Stimulated activated naive B cell treated with anti-CD40 and anti-IgM and Interleukin-4, amounts not matched to agents 10 μg/mL and 1 μg/mL and 100 μg/mL, for 72 hours (primary cell): ENCODE results near the gene FIG4.
"Not testable (repeated sequence)": the region's sequence is repeated elsewhere in the genome, so short reads cannot be mapped to it uniquely, and the experiment has no call there.

ENCODE experiments used
- ATAC-seq, 2 donors: fragments of 150-1000 bp; cut with Tn5 transposase; replicated peaks; 2 replicates each; pipeline ENCODE4 v1.10.0; 2021; ENCODE audit warnings: moderate library complexity in 1 of 2
- DNase-seq: peaks from one replicate; pipeline ENCODE4 v3.0.0; 2021
- H3K27ac Mint-ChIP-seq: one replicate; pipeline ENCODE4 v1.8.0; 2022; ENCODE audit warnings: mild to moderate bottlenecking, mixed read lengths
- H3K27me3 Mint-ChIP-seq, 2 donors: one replicate each; pipeline ENCODE4 v1.8.0; 2022; ENCODE audit warnings: mixed read lengths in 2 of 2
- H3K36me3 Mint-ChIP-seq, 2 donors: one replicate each; pipeline ENCODE4 v1.8.0; 2022; ENCODE audit warnings: mixed read lengths in 2 of 2, mild to moderate bottlenecking in 1 of 2
- H3K4me1 Mint-ChIP-seq, 2 donors: one replicate each; pipeline ENCODE4 v1.8.0; 2022; ENCODE audit warnings: mixed read lengths in 2 of 2, mild to moderate bottlenecking in 1 of 2
- H3K4me3 Mint-ChIP-seq, 2 donors: one replicate each; pipeline ENCODE4 v1.8.0; 2022; ENCODE audit warnings: mild to moderate bottlenecking in 2 of 2, mixed read lengths in 2 of 2, moderate library complexity in 1 of 2
- H3K9me3 Mint-ChIP-seq, 2 donors: one replicate each; pipeline ENCODE4 v1.8.0; 2022; ENCODE audit warnings: mixed read lengths in 2 of 2, mild to moderate bottlenecking in 1 of 2

Gene FIG4

DNA sequence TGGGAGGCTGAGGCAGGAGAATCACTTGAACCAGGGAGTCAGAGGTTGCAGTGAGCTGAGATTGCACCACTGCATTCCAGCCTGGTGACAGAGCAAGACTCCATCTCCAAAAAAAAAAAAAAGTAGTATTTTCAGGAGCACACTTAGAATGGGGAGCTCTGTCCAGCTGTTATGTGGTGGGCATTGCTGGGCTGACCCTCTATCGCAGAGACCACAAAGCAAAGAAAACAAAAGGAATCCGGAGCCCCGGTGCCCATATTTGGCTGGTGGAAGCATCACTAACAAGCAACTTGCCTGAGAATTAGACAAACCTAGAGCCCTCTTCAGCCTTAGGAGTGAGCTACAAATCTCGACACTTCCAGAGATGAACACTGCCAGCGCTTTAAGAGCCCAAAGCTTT is 149.7 kb downstream of the FIG4 start:
- no peaks in the 10 kb centered on the region for H3K9me3 Mint-ChIP-seq
- H3K36me3 Mint-ChIP-seq = peaks cover 1 to 3% of the 10 kb centered on the region in 2 donors
- DNase-seq (no peak), ATAC-seq (no peak)
- no peaks in the 10 kb centered on the region for H3K4me1 Mint-ChIP-seq
- no peak overlapping the region for H3K4me3 Mint-ChIP-seq
- H3K27me3 Mint-ChIP-seq = no peaks in the 10 kb centered on the region
- peak overlapping the region; percentile 47 for H3K27ac Mint-ChIP-seq

DNA sequence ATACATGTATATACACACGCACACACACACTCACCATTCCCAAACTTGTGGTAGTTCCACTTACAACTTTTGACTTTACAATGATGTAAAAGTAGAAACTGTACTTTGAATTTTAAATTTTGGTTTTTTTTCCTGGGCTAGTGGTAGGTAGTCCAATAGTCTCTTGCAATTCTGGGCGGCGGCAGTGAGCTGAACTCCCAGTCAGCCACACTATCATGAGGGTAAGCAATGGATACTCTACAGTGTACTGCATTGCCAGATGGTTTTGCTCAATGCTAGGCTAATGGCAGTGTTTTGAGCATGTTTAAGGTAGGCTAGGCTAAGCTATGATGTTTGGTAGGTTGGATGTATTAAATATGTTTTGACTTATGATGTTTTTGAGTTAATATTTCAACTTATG is 150.8 kb downstream of the FIG4 start:
- Mint-ChIP-seq H3K27me3 (no peaks in the 10 kb centered on the region), H3K4me3 (no peak overlapping the region), H3K4me1 (no peaks in the 10 kb centered on the region), H3K36me3 (peaks cover 1 to 3% of the 10 kb centered on the region in 2 donors), H3K27ac (no peak overlapping the region), H3K9me3 (no peaks in the 10 kb centered on the region)
- ATAC-seq (no peak), DNase-seq (no peak)

DNA sequence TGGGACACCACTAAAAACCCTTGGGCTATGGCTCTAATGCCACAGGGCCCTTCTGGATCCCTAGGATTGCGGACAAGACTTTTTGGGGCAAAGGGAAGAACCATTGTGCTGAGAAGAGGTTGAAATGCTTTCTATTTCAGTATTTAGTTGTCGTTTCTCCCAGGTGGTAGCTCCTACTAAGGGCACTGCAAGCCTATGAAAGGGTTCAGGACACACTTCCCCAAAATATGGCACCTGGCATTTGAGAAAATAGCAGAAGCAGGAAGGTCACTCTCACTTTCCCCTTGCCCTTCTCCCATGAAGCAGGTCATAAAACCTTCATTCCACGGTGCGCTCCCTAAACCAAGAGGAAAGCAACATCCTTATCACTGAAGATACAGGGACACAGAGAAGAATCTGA is 161.6 kb downstream of the FIG4 start:
- peaks cover 0 to 4% of the 10 kb centered on the region in 2 donors for H3K9me3 Mint-ChIP-seq
- peaks cover 4 to 15% of the 10 kb centered on the region in 2 donors for H3K4me1 Mint-ChIP-seq
- H3K4me3 Mint-ChIP-seq = no peak overlapping the region
- peaks cover 0 to 3% of the 10 kb centered on the region in 2 donors for H3K36me3 Mint-ChIP-seq
- H3K27ac Mint-ChIP-seq = no peak overlapping the region
- peaks cover 0 to 5% of the 10 kb centered on the region in 2 donors for H3K27me3 Mint-ChIP-seq
- DNase-seq (no peak), ATAC-seq (peak; percentile 27 to 60)

GRCh38 chr6:109853426-109853825 is 162.3 kb downstream of the FIG4 start:
- H3K36me3 Mint-ChIP-seq = peaks cover 0 to 3% of the 10 kb centered on the region in 2 donors
- no peak for DNase-seq
- ATAC-seq = no peak
- peaks cover 0 to 4% of the 10 kb centered on the region in 2 donors for H3K9me3 Mint-ChIP-seq
- H3K4me3 Mint-ChIP-seq = no peak overlapping the region
- peaks cover 4 to 15% of the 10 kb centered on the region in 2 donors for H3K4me1 Mint-ChIP-seq
- H3K27me3 Mint-ChIP-seq = peaks cover 0 to 5% of the 10 kb centered on the region in 2 donors
- no peak overlapping the region for H3K27ac Mint-ChIP-seq

- peaks cover 0 to 5% of the 10 kb centered on the region in 2 donors for H3K27me3 Mint-ChIP-seq
- peaks cover 4 to 15% of the 10 kb centered on the region in 2 donors for H3K4me1 Mint-ChIP-seq
- H3K4me3 Mint-ChIP-seq = no peak overlapping the region
- ATAC-seq (no peak), DNase-seq (no peak)
- no peak overlapping the region for H3K27ac Mint-ChIP-seq
- H3K36me3 Mint-ChIP-seq = no peaks in the 10 kb centered on the region
- peaks cover 0 to 4% of the 10 kb centered on the region in 2 donors for H3K9me3 Mint-ChIP-seq
These were observed 162.9 kb downstream of the FIG4 start for GRCh38 chr6:109853951-109854350.

- no peak overlapping the region for H3K27ac Mint-ChIP-seq
- H3K4me1 Mint-ChIP-seq = peaks cover 4 to 15% of the 10 kb centered on the region in 2 donors
- H3K9me3 Mint-ChIP-seq = peaks cover 0 to 4% of the 10 kb centered on the region in 2 donors
- no peaks in the 10 kb centered on the region for H3K36me3 Mint-ChIP-seq
- peaks cover 4 to 7% of the 10 kb centered on the region in 2 donors for H3K27me3 Mint-ChIP-seq
- no peak overlapping the region for H3K4me3 Mint-ChIP-seq
- no peak for ATAC-seq
- DNase-seq = no peak
These were observed 163.6 kb downstream of the FIG4 start for GRCh38 chr6:109854541-109855308.

DNA sequence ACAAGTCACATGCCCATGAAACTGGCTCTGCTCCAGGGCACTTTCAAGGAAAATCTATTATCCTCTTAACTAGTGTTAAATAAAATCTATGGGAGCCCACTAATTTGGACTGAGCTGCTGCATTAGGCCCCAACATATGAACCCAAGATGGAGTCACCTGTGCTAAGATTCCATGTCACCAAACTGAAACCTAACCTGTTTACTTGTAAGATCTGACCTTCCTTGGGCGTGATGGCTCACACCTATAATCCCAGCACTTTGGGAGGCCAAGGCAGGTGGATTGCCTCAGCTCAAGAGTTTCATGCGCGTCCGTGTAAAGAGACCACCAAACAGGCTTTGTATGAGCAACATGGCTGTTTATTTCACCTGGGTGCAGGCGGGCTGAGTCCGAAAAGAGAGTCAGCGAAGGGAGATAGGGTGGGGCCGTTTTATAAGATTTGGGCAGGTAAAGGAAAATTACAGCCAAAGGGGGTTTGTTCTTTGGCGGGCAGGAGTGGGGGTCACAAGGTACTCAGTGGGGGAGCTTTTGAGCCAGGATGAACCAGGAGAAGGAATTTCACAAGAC is 164.5 kb downstream of the FIG4 start:
- DNase-seq, H3K4me3 Mint-ChIP-seq, ATAC-seq, H3K27ac Mint-ChIP-seq, H3K27me3 Mint-ChIP-seq, H3K9me3 Mint-ChIP-seq, H3K36me3 Mint-ChIP-seq: not testable (repeated sequence)
- H3K4me1 Mint-ChIP-seq = peaks cover 4 to 15% of the 10 kb centered on the region in 2 donors

- no peak overlapping the region for H3K4me3 Mint-ChIP-seq
- H3K27me3 Mint-ChIP-seq = peaks cover 8 to 9% of the 10 kb centered on the region in 2 donors
- no peak for ATAC-seq
- H3K9me3 Mint-ChIP-seq = peaks cover 0 to 5% of the 10 kb centered on the region in 2 donors
- H3K4me1 Mint-ChIP-seq = no peaks in the 10 kb centered on the region
- no peak overlapping the region for H3K27ac Mint-ChIP-seq
- no peak for DNase-seq
- peaks cover 6 to 9% of the 10 kb centered on the region in 2 donors for H3K36me3 Mint-ChIP-seq
These were observed 170.8 kb downstream of the FIG4 start for GRCh38 chr6:109861946-109862345.

GRCh38 chr6:109864050-109864449 is 173.0 kb downstream of the FIG4 start:
- peaks cover 8 to 9% of the 10 kb centered on the region in 2 donors for H3K27me3 Mint-ChIP-seq
- H3K4me1 Mint-ChIP-seq = no peaks in the 10 kb centered on the region
- no peak for ATAC-seq
- H3K9me3 Mint-ChIP-seq = peaks cover 0 to 5% of the 10 kb centered on the region in 2 donors
- no peak overlapping the region for H3K4me3 Mint-ChIP-seq
- H3K27ac Mint-ChIP-seq = no peak overlapping the region
- peaks cover 6 to 9% of the 10 kb centered on the region in 2 donors for H3K36me3 Mint-ChIP-seq
- DNase-seq = no peak

DNA sequence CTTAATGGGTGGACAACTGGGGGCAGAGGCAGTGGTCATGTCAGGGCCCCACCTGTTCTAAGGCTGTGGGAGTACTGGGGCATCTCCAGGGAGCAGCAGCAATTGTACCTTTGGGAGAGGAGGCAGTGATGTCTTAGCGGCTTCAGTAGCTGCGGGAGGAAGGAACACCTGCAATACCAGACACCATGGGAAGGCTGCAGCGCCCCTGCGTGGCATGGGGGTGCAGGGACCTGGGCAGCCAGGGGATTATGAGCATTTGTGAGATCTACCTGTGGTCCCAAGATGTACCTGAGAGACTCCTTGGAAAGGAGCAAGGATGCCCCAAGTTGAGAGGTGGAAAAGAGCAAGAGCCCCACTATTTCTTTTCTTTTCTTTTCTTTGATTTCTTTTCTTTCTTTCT is 174.9 kb downstream of the FIG4 start:
- ATAC-seq = no peak
- peaks cover 2 to 6% of the 10 kb centered on the region in 2 donors for H3K36me3 Mint-ChIP-seq
- H3K4me3 Mint-ChIP-seq = no peak overlapping the region
- H3K27ac Mint-ChIP-seq = no peak overlapping the region
- H3K4me1 Mint-ChIP-seq = no peaks in the 10 kb centered on the region
- H3K27me3 Mint-ChIP-seq = peaks cover 0 to 4% of the 10 kb centered on the region in 2 donors
- peaks cover 0 to 1% of the 10 kb centered on the region in 2 donors for H3K9me3 Mint-ChIP-seq
- DNase-seq = no peak

DNA sequence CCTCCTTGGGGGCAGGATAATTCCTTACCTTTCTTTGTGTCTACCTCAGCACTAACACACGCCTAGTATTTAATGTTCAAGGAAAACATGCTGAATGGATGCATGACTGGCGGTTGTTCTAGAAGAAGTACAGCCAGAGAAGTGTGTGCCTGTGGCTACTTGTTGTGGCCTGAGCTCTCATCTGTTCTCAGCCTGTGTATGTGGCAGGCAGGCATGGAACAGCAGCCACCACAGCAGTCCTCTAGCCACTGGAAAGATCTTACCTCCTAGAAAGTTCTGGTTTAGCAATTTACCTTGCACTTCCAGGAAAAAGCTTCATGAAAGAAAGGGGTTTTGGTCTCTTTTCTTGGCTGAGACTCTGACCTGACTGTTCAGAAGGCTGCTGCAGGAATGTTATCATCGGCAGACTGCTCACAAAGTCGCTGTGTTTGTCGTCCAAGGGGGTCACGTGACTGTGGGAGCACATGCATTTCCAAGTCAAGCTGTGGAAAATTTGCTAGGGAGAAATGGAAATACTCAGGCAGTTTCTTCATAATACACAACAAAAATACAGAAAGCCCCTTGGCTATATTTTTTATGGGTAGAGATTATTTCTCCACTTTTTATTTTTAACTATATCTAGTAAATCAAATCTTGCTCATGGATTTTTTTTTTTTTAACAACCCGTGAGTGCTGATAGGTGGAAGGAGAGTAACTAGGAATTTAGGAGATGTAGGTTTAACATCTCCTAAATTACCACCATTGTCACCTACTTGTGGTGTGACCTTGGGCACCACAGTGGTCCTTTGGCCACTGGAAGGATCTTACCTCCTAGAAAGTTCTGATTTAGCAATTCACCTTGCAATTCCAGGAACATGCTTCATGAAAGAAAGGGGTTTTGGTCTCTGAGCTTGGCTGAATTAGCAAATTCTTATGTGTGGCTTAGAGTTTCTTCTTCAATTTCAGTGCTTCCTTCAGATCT is 176.2 kb downstream of the FIG4 start:
- peaks cover 0 to 4% of the 10 kb centered on the region in 2 donors for H3K27me3 Mint-ChIP-seq
- no peaks in the 10 kb centered on the region for H3K4me1 Mint-ChIP-seq
- no peaks in the 10 kb centered on the region for H3K9me3 Mint-ChIP-seq
- DNase-seq (no peak), ATAC-seq (no peak)
- H3K27ac Mint-ChIP-seq = no peak overlapping the region
- no peak overlapping the region for H3K4me3 Mint-ChIP-seq
- H3K36me3 Mint-ChIP-seq = peaks cover 0 to 2% of the 10 kb centered on the region in 2 donors

DNA sequence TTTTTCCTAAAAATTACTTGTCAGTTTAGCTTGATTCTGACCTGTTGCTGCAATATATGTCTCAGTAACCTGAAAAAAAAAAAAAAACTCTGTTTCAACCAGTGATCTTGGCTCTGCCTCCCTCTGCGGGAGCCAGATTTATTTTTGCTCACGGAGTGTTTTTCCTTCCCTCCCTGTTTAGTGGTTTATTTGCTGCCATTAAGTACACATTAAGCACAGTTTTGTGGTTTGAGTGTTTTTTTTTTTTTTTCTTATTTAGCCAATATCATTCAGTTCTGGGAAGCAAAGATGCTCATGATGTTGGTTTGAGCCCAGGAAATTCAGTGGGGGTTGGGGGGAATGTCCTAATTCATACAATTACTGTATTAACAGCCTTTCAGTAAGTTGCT is 176.9 kb downstream of the FIG4 start:
- no peaks in the 10 kb centered on the region for H3K9me3 Mint-ChIP-seq
- ATAC-seq = no peak
- no peak overlapping the region for H3K27ac Mint-ChIP-seq
- DNase-seq = no peak
- H3K36me3 Mint-ChIP-seq = no peaks in the 10 kb centered on the region
- peaks cover 0 to 4% of the 10 kb centered on the region in 2 donors for H3K27me3 Mint-ChIP-seq
- peaks cover 3 to 5% of the 10 kb centered on the region in 2 donors for H3K4me1 Mint-ChIP-seq
- no peak overlapping the region for H3K4me3 Mint-ChIP-seq

DNA sequence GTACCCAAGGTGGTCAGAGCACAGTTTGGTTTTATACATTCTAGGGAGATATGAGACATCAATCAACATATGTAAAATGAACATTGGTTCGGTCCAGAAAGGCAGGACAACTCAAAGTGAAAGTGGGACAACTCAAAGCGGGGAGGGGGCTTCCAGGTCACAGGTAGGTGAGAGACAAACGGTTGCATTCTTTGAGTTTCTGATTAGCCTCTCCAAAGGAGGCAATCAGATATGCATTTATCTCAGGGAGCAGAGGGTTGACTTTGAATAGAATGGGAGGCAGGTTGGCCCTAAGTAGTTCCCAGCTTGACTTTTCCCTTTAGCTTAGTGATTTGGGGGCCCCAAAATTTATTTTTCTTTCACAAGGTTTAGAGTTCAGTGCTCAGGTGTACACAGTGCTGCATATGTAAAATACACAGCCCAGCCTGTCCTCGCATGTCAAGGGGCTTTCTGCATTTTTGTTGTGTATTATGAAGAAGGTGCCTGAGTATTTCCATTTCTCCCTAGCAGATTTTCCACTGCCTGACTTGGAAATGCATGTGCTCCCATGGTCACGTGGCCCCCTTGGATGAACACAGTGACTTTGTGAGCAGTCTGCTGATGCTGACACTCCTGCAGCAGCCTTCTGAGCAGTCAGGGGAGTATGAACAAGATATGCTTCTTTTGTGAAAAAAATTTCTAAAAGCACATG is 178.4 kb downstream of the FIG4 start:
- H3K36me3 Mint-ChIP-seq, DNase-seq, H3K4me3 Mint-ChIP-seq, H3K27ac Mint-ChIP-seq, ATAC-seq, H3K27me3 Mint-ChIP-seq, H3K9me3 Mint-ChIP-seq: not testable (repeated sequence)
- H3K4me1 Mint-ChIP-seq = peaks cover 7 to 10% of the 10 kb centered on the region in 2 donors

DNA sequence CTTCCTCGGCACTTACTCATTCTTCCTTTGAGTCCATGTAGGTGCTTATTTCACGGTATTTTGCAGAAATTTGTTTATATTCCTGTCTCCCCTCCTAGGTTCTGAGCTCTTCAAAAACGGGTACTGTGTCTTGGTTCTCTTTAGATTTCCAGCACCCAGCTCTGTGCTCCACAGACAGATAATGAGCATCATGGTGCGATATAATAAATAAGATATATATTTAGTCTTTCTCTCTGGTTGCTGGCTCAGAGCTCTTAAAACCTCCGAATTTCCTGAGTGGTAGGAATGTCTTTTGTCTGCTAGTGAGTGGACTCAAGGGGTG is 179.0 kb downstream of the FIG4 start:
- Mint-ChIP-seq H3K27ac (no peak overlapping the region), H3K4me3 (no peak overlapping the region), H3K36me3 (no peaks in the 10 kb centered on the region), H3K4me1 (peaks cover 7 to 10% of the 10 kb centered on the region in 2 donors), H3K9me3 (no peaks in the 10 kb centered on the region), H3K27me3 (peaks cover 0 to 4% of the 10 kb centered on the region in 2 donors)
- no peak for DNase-seq
- ATAC-seq = no peak
